Hepatocyte (in vitro differentiated cells): ENCODE results near the gene CD300H.

ENCODE experiments used
- CTCF ChIP-seq: fragments of 200-600 bp; sonication (generic); IDR thresholded peaks from 2 replicates; pipeline ENCODE4 v1.5.1; 2016; ENCODE audit warnings: antibody characterized with exemption, mild to moderate bottlenecking; ENCODE audit not compliant: poor library complexity
- EZH2 ChIP-seq: fragments of 200-600 bp; sonication (generic); IDR thresholded peaks from 2 replicates; pipeline ENCODE4 v1.6.1; 2016; ENCODE audit warnings: antibody characterized with exemption, mild to moderate bottlenecking, borderline replicate concordance
- EZH2phosphoT487 ChIP-seq: fragments of 200-600 bp; sonication (generic); IDR thresholded peaks from one replicate; pipeline ENCODE4 v1.6.1; 2018; ENCODE audit warnings: antibody characterized with exemption, mild to moderate bottlenecking, low read depth, moderate library complexity; ENCODE audit not compliant: unreplicated experiment, severe bottlenecking

GRCh38 chr17:74536890-74537289, 30.4 kb downstream of the CD300H start:
- TF ChIP-seq CTCF (no peak), EZH2phosphoT487 (no peak), EZH2 (no peak)
